Testis (tissue), 3 donors: Measurements from ENCODE around the gene AOC2. TPM values are rescaled to one million over a fixed set of nuclear protein-coding genes. Genes with fewer than 3 reads are reported as not detected.
"Not testable (repeated sequence)": the region's sequence is repeated elsewhere in the genome, so short reads cannot be mapped to it uniquely, and the experiment has no call there.

Experiments
- DNase-seq: peaks from one replicate; pipeline ENCODE4 v3.0.0-alpha.2; 2019
- H3K27ac ChIP-seq, 2 donors: fragments of 200-600 bp; sonication (generic); one replicate each; pipeline ENCODE4 v1.5.1; 2019
- H3K27me3 ChIP-seq: fragments of 200-600 bp; sonication (generic); one replicate; pipeline ENCODE4 v1.5.1; 2019
- H3K36me3 ChIP-seq: fragments of 200-600 bp; sonication (generic); one replicate; pipeline ENCODE4 v1.5.1; 2017; ENCODE audit warnings: low read depth; ENCODE audit errors: missing control alignments
- H3K4me1 ChIP-seq: fragments of 200-600 bp; sonication (generic); one replicate; pipeline ENCODE4 v1.5.1; 2019
- H3K4me3 ChIP-seq, 2 donors: fragments of 200-600 bp; sonication (generic); one replicate each; pipeline ENCODE4 v1.5.1; 2017 to 2019
- H3K9me3 ChIP-seq: fragments of 200-600 bp; sonication (generic); one replicate; pipeline ENCODE4 v1.5.1; 2017
- CTCF ChIP-seq, 3 experiments: fragments of 450-650 bp in 2 of 3; fragments of 200-600 bp in 1 of 3; sonication (generic) in 1 of 3; IDR thresholded peaks; one replicate each; pipeline ENCODE4 v1.5.1; 2016 to 2019; ENCODE audit warnings: antibody characterized with exemption in 3 of 3, mild to moderate bottlenecking in 2 of 3, moderate library complexity in 1 of 3
- POLR2A ChIP-seq: fragments of 450-650 bp; IDR thresholded peaks from one replicate; pipeline ENCODE4 v1.6.1; 2017; ENCODE audit warnings: antibody characterized with exemption, mild to moderate bottlenecking, moderate library complexity
- WGBS, 2 donors: methylation state at CpG; one replicate each; pipeline ENCODE4 v1.1.5; 2018; 5-methylcytosine and 5-hydroxymethylcytosine counted together
- intact Hi-C: fragments of 100-400 bp; cut with DNase I; formaldehyde crosslinking; loops from one replicate; pipeline ENCODE4 v1.15.1; 2023; ENCODE audit warnings: low total_unique reads
- polyA plus RNA-seq: library from polyadenylated mRNA; stranded (reverse); fragments of 350-450 nt; fragmentation: Illumina TruSeq; extraction: RNeasy Lipid Tissue Mini Kit (QIAGEN cat#74804); gene quantifications from one replicate; pipeline ENCODE4 v1.2.3, GENCODE V29; 2014; ENCODE audit warnings: low read depth, low replicate concordance; ENCODE audit not compliant: insufficient read depth
- total RNA-seq, 2 donors: library from RNA; depleted of rRNA; stranded (reverse); fragments of >200 nt; gene quantifications; one replicate each; pipeline ENCODE4 v1.2.3, GENCODE V29; 2016

The AOC2 gene
- total and polyA plus RNA-seq, 3 donors from 2014 or later: 5.7 to 14.6 (median 10.3) TPM

- Histone ChIP-seq H3K9me3 (no peaks in the 10 kb centered on the region), H3K27ac (no peak overlapping the region), H3K36me3 (no peaks in the 10 kb centered on the region), H3K4me3 (no peak overlapping the region), H3K4me1 (no peaks in the 10 kb centered on the region), H3K27me3 (no peaks in the 10 kb centered on the region)
- no peak for DNase-seq
- TF ChIP-seq CTCF (IDR thresholded peaks at IDR 0.05) (no peak), POLR2A (no peak)
- WGBS, 2 donors: 75 to 77% methylated on average over 7 of the region's 7 CpGs
- intact Hi-C loops: no loop called here
Observed at GRCh38 chr17:42865638-42866094, 21.3 kb downstream of the AOC2 start.

- TF ChIP-seq POLR2A (no peak), CTCF (IDR thresholded peaks at IDR 0.05) (no peak)
- no peak for DNase-seq
- Histone ChIP-seq H3K4me3 (no peak overlapping the region), H3K4me1 (no peaks in the 10 kb centered on the region), H3K27me3 (no peaks in the 10 kb centered on the region), H3K36me3 (no peaks in the 10 kb centered on the region), H3K27ac (no peak overlapping the region), H3K9me3 (no peaks in the 10 kb centered on the region)
- intact Hi-C loops: no loop called here
- 85 to 94% methylated on average over 4 of the region's 4 CpGs for WGBS, 2 donors
Observed at GRCh38 chr17:42866216-42866615, 21.8 kb downstream of the AOC2 start.

GRCh38 chr17:42866631-42867575, 22.5 kb downstream of the AOC2 start:
- intact Hi-C loops: no loop called here
- Histone ChIP-seq H3K27me3 (no peaks in the 10 kb centered on the region), H3K4me3 (no peak overlapping the region), H3K27ac (no peak overlapping the region), H3K4me1 (no peaks in the 10 kb centered on the region), H3K36me3 (no peaks in the 10 kb centered on the region), H3K9me3 (no peaks in the 10 kb centered on the region)
- no peak for TF ChIP-seq POLR2A
- no peak for TF ChIP-seq CTCF (IDR thresholded peaks at IDR 0.05)
- DNase-seq: no peak
- 60 to 72% methylated on average over 8 to 11 of the region's 12 CpGs for WGBS, 2 donors

GRCh38 chr17:42867694-42868261, 23.4 kb downstream of the AOC2 start:
- H3K27ac ChIP-seq, H3K36me3 ChIP-seq, H3K4me3 ChIP-seq, H3K27me3 ChIP-seq, DNase-seq, H3K4me1 ChIP-seq, intact Hi-C loops, H3K9me3 ChIP-seq: not testable (repeated sequence)
- WGBS, 2 donors: 92% methylated on average over 19 of the region's 21 CpGs; no CpG with 5 or more reads in 1 of the 2 donors

GRCh38 chr17:42868338-42868737, 24.0 kb downstream of the AOC2 start:
- intact Hi-C loops: no loop called here
- Histone ChIP-seq H3K4me1 (no peaks in the 10 kb centered on the region), H3K27ac (no peak overlapping the region), H3K36me3 (no peaks in the 10 kb centered on the region), H3K27me3 (no peaks in the 10 kb centered on the region), H3K9me3 (no peaks in the 10 kb centered on the region), H3K4me3 (no peak overlapping the region)
- WGBS, 2 donors: 92% methylated on average over 9 to 12 of the region's 12 CpGs
- DNase-seq: no peak
- TF ChIP-seq CTCF (IDR thresholded peaks at IDR 0.05) (no peak), POLR2A (no peak)
